HepG2 (cell line): ENCODE results near the gene NFE2L2. TPM values are rescaled to one million over a fixed set of nuclear protein-coding genes. Genes with fewer than 3 reads are reported as not detected.
A peak's percentile ranks its signal among the peaks of the same experiment; 100 is the strongest.

Experiments used
- ARHGAP35 ChIP-seq: sonication (generic); formaldehyde crosslinking; IDR thresholded peaks from 2 replicates; pipeline ENCODE4 v1.9.0; 2022; ENCODE audit warnings: mild to moderate bottlenecking, inconsistent platforms, moderate library complexity, missing genetic modification reagents, borderline replicate concordance
- BRD4 ChIP-seq: sonication (generic); formaldehyde crosslinking; IDR thresholded peaks from 2 replicates; pipeline ENCODE4 v1.4.0; 2020; ENCODE audit warnings: missing genetic modification reagents
- CBX2 ChIP-seq, 2 experiments: fragments of 200-600 bp in 1 of 2; sonication (generic); formaldehyde crosslinking in 1 of 2; IDR thresholded peaks; 2 replicates each; pipeline versions ENCODE4 v1.7.0 to v1.8.1; 2018 to 2022; ENCODE audit warnings: low read depth in 2 of 2, low read length in 1 of 2, mild to moderate bottlenecking in 1 of 2, missing genetic modification reagents in 1 of 2
- HOXA9 ChIP-seq: sonication (generic); formaldehyde crosslinking; IDR thresholded peaks from 2 replicates; pipeline ENCODE4 v1.8.1; 2022; ENCODE audit warnings: missing genetic modification reagents, mild to moderate bottlenecking, moderate library complexity, borderline replicate concordance
- PREB ChIP-seq: sonication (generic); formaldehyde crosslinking; IDR thresholded peaks from 2 replicates; pipeline ENCODE4 v1.4.0; 2020; ENCODE audit warnings: missing genetic modification reagents
- TRIM24 ChIP-seq: sonication (generic); formaldehyde crosslinking; IDR thresholded peaks from 2 replicates; pipeline ENCODE4 v1.8.0; 2022; ENCODE audit warnings: mild to moderate bottlenecking, missing genetic modification reagents
- ZBTB4 ChIP-seq: sonication (generic); formaldehyde crosslinking; IDR thresholded peaks from 2 replicates; pipeline ENCODE4 v1.4.0; 2020; ENCODE audit warnings: missing genetic modification reagents, mild to moderate bottlenecking, borderline replicate concordance
- ZBTB44 ChIP-seq: sonication (generic); formaldehyde crosslinking; IDR thresholded peaks from 2 replicates; pipeline ENCODE4 v1.4.0; 2020; ENCODE audit warnings: missing genetic modification reagents
- ZHX2 ChIP-seq, 2 experiments: sonication (generic) in 1 of 2; formaldehyde crosslinking in 1 of 2; IDR thresholded peaks; 2 replicates each; pipeline versions ENCODE4 v1.6.1 to v1.9.0; 2014 to 2022; ENCODE audit warnings: antibody characterized with exemption in 1 of 2, borderline replicate concordance in 1 of 2, inconsistent platforms in 1 of 2, low read depth in 1 of 2, missing genetic modification reagents in 1 of 2
- ZNF251 ChIP-seq: sonication (generic); formaldehyde crosslinking; IDR thresholded peaks from 2 replicates; pipeline ENCODE4 v1.9.0; 2021; ENCODE audit warnings: mild to moderate bottlenecking, missing genetic modification reagents
- ZNF256 ChIP-seq: sonication (generic); formaldehyde crosslinking; conservative IDR thresholded peaks from 2 replicates; pipeline ENCODE4 v1.4.0; 2020; ENCODE audit warnings: missing genetic modification reagents
- ZNF432 ChIP-seq: sonication (generic); formaldehyde crosslinking; IDR thresholded peaks from 2 replicates; pipeline ENCODE4 v1.5.0; 2020; ENCODE audit warnings: missing genetic modification reagents, mild to moderate bottlenecking, borderline replicate concordance
- ZNF589 ChIP-seq: sonication (generic); formaldehyde crosslinking; conservative IDR thresholded peaks from 2 replicates; pipeline ENCODE4 v1.8.0; 2022; ENCODE audit warnings: mild to moderate bottlenecking, moderate library complexity, missing genetic modification reagents
- ZNF776 ChIP-seq: sonication (generic); formaldehyde crosslinking; IDR thresholded peaks from 2 replicates; pipeline ENCODE4 v1.4.0; 2020; ENCODE audit warnings: mild to moderate bottlenecking, missing genetic modification reagents
- ZNF841 ChIP-seq: sonication (generic); formaldehyde crosslinking; IDR thresholded peaks from 2 replicates; pipeline ENCODE4 v1.8.1; 2023; ENCODE audit warnings: missing genetic modification reagents, borderline replicate concordance
- ZSCAN29 ChIP-seq: sonication (generic); formaldehyde crosslinking; conservative IDR thresholded peaks from 2 replicates; pipeline ENCODE4 v1.4.0; 2020; ENCODE audit warnings: mild to moderate bottlenecking, missing genetic modification reagents
- polyA plus RNA-seq, 8 experiments: library from polyadenylated mRNA; depleted of rRNA in 3 of 8; stranded (reverse) in 7 of 8; unstranded in 1 of 8; fragments of >200 nt; fragmentation: Illumina TruSeq in 4 of 8; extraction: Trizol in 4 of 8; gene quantifications; 2 replicates each; pipeline versions ENCODE4 v1.2.1 to v1.2.3, GENCODE V29; 2011 to 2016; ENCODE audit warnings: low read depth in 4 of 8, missing spikeins in 1 of 8, mixed read lengths in 1 of 8; ENCODE audit not compliant: insufficient read depth in 1 of 8
- total RNA-seq, 5 experiments: library from RNA; depleted of rRNA; stranded (reverse); fragments of >200 nt; fragmentation: Illumina TruSeq; extraction: Trizol; gene quantifications; 2 replicates each; pipeline ENCODE4 v1.2.3, GENCODE V29; 2016; ENCODE audit warnings: low read depth in 1 of 5

NFE2L2 gene
- total and polyA plus RNA-seq, 2 of the 13 experiments (the other 11 are each of a cell fraction or from before 2014, with no cell fraction given): 84.6 to 215 TPM

- no peak for TF ChIP-seq ZHX2 (IDR thresholded peaks at IDR 0.05; ENCODE audit: low read depth)
- TF ChIP-seq ZHX2 (CRISPR knock-in tag; IDR thresholded peaks at IDR 0.05; ENCODE audit: borderline replicate concordance): no peak
- TF ChIP-seq ZBTB4 (CRISPR knock-in tag): no peak
- TF ChIP-seq ZNF251 (CRISPR knock-in tag): no peak
- TF ChIP-seq ZSCAN29: peak; percentile 6; the same call in 1 of the 2 replicates
- peak; percentile 79; the same call in 1 of the 2 replicates for TF ChIP-seq ZNF776 (CRISPR knock-in tag)
- peak; percentile 87; the same call in 1 of the 2 replicates for TF ChIP-seq HOXA9 (CRISPR knock-in tag)
- no peak for TF ChIP-seq PREB (CRISPR knock-in tag)
- TF ChIP-seq BRD4 (CRISPR knock-in tag): peak; percentile 36; the same call in 1 of the 2 replicates
- TF ChIP-seq TRIM24 (CRISPR knock-in tag): no peak
- TF ChIP-seq ZNF841 (CRISPR knock-in tag): no peak
- peak; percentile 19; the same call in 1 of the 2 replicates for TF ChIP-seq ZNF589 (CRISPR knock-in tag)
- TF ChIP-seq ARHGAP35 (CRISPR knock-in tag): 0 out of 2 replicates have a peak, but pooled peaks have one; percentile 24
- TF ChIP-seq ZNF432 (CRISPR knock-in tag): 0 out of 2 replicates have a peak, but pooled peaks have one; percentile 17
- 0 out of 2 replicates have a peak, but pooled peaks have one; percentile 29 for TF ChIP-seq ZNF256
- no peak for TF ChIP-seq ZBTB44
- TF ChIP-seq CBX2 (IDR thresholded peaks at IDR 0.05; ENCODE audit: low read depth, low read length): no peak
- TF ChIP-seq CBX2 (CRISPR knock-in tag; IDR thresholded peaks at IDR 0.05; ENCODE audit: low read depth): 0 out of 2 replicates have a peak, but pooled peaks have one; percentile 31
Measured at GRCh38 chr2:177264209-177264692, 276 bp downstream of the NFE2L2 start (continued).
